Effector CD4-positive, alpha-beta T cell (primary cell): Measurements from ENCODE around the gene GALNTL6.
"Not testable (repeated sequence)": the region's sequence is repeated elsewhere in the genome, so short reads cannot be mapped to it uniquely, and the experiment has no call there.

ENCODE experiments used
- DNase-seq: peaks from one replicate; pipeline ENCODE4 v3.0.0-alpha.2; 2020

Gene GALNTL6

DNA sequence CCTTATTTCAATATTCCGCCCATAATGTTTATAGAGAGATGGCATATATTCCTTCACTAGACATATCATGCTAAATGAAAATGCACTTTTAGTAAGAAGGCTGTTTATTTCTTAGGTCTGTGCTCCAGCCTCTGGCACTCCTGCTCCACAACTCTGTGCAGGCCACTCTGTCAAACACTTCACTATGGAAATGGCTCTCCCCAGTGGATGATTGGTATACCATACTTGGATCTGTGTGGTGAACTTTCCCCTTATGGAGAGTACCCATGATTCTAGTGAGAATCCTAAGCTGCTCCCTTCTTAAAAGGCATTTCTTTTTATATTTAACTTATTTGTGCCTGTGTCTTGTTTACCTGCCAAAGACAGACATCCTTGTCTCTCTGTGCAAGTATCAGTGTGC, 875.3 kb downstream of the GALNTL6 start:
- no peak for DNase-seq

DNA sequence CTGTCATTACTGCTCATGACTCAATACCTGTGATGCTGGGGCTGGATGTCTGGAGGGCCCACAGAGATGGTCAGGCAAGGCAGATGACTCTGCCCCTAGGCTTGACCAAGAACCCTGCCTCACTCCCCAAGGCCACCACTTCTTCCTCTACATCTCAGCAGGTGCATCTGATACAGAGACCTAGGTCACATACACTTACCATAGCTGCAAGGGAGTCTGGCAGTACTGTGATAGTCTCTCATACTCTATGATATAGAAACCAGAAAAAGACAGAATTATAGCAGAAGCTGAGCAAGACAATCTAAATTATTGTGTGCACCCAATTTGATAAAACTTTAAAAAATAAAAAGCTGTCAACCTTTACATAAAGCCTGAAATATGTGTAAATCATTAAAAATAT, 878.3 kb downstream of the GALNTL6 start:
- DNase-seq: no peak

DNA sequence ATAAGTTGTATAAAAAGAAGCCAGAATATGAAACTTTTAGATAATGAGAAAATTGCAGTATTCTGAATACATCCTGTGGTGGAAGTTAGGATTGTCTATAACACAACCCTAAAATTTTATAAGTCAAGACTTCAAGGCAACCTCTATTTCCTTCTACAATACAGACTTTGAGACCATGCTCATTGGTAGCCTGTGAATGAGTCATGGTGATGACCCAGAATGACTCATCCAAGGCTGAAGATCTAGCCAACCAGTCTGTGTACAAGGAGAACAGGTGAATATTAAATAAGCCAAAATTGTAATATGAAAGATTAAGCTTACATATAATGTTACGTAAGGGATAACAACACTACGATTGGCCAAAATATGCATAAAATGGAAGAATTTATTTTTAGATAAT, 879.5 kb downstream of the GALNTL6 start:
- DNase-seq: no peak

DNA sequence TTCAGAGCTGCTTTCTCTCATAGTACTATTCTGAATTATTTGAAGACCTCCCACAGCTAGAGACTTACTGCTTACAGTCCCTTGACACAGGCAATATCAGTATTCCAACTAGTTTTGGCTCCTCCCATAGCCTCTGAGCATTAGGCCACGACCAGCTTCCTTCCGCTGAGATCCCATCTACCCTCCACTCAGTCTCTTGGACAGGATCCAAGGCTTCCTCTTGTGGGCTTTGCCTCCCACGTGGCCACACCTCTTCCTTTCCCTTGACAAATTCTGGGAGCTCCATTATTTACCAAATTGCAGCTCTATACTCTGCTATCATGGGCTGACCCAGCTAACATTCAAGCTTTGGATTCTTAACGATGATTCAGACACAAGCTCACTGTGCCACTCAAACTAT, 885.1 kb downstream of the GALNTL6 start:
- no peak for DNase-seq

DNA sequence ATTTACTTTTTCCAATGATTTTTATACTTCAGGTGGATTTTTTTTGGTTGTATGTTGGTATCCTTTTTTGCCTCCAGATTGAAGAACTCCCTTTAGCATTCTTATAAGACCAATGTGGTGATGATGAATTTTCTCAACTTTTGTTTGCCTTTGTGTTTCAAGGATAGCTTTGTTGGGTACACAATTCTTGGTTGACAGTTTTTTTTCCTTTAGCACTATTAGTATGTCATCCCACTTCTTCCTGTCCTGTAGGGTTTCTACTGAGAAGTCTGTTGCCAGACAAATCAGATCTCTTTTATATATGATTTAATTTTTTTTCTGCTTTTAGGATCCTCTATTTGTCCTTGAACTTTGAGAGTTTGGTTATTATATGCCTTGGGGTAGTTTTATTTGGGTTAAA, 892.4 kb downstream of the GALNTL6 start:
- no peak for DNase-seq

DNA sequence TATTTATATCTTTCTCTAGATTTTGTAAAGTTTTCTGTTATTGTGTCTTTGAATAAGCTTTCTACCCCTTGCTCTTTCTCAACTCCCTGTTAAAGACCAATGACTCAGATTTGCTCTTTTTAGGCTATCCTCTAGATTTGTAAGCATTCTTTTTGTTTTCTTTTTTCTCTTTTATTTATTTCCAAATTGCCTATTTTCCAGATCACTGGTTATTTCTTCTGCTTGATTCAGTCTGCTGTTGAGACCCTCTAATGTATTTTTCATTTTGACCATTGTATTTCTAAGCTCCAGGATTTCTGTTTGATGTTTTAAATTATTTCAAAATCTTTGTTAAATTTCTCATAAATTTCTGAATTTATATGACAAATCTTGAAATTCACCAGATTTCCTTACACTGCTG, 892.8 kb downstream of the GALNTL6 start:
- no peak for DNase-seq

DNA sequence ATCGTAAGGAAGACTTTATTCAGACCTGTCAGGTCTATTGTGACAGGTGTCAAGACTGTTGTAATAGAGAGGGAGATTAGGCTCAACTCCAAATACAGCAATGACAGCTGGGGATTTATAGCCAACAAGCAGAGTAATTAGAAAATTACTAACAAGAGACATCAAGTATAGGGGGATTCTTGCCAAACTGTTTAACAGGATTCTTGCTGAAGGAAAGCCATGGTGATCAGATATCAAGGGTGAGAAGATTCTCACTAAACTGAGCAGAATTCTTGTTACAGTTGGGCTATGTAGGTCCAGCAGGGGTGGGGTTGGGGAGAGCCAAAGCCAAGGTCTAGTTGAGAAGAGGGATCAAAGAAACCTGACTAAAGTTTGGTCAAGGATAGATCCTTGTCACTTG, 894.4 kb downstream of the GALNTL6 start:
- no peak for DNase-seq

DNA sequence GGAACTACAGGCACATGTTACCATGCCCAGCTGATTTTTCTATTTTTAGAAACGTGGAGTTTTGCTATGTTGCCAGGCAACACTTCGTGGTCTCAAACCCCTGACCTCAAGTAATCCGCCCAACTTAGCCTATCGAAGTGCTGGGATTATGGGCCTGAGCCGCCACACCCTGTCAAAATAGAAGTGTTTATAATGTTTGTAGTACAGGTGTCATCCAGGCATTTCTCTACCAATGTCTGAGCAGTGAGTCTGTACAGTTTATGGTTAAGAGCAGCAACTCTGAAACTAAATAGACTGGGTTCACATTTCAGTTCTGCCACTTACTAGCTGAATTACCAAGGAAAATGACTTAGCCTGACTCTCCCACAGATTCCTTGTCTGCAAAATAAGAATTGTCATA, 895.0 kb downstream of the GALNTL6 start:
- DNase-seq: no peak

DNA sequence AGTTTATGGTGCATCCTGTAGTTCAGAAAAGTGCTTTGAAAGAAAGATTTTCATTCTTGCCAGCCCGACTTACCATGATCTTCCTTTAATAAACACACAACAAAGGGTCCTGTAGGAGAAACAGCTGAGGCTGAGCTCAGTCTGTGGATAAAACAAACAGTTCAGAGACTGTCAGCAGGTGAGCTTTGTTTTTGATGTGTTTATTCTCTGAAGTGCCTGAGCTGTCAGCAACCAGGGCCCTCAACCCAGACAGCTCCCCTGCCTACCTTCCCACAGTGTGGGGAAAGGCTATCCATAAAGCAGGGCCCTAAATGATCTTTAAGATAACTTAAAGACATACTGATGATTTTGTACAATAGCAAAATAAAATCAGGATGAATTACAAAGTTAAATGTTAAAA, 896.2 kb downstream of the GALNTL6 start:
- no peak for DNase-seq

DNA sequence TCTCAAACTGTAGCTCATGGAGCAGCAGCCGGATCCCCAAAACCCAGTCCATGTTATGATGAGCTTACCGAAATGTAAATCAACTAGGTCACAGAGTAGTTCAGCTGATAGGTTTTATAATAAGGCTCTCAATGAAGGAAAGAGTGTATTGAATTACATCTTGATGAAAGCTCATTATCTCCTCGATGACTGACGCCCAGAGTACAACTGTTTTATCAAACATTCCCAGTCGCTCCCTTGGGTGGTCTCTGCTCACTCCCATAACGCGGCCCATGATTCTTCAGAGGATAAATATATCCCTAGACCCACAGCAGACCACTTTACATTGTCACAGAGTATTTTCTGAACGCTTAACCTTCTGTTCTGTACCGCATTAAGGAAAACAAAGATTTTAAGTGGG, 903.1 kb downstream of the GALNTL6 start:
- DNase-seq: no peak

DNA sequence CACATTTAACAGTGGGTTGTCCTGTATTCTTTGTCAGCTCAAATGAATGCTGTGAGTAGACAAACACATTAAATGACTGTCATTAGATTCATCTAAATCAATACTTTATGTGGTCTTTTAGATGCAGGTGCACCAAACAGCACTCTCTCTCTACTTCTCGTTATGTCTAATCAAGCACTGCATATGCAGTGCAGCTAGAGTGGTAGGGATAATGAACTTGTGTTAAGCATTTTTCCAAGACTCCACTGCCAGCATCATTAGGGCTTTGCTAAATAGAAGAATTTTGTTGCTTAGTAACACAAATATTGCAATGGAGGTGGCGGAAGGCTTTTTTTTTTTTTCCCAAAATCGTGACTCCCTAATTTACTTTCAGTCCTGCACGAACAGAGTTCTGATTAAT, 908.5 kb downstream of the GALNTL6 start:
- no peak for DNase-seq

DNA sequence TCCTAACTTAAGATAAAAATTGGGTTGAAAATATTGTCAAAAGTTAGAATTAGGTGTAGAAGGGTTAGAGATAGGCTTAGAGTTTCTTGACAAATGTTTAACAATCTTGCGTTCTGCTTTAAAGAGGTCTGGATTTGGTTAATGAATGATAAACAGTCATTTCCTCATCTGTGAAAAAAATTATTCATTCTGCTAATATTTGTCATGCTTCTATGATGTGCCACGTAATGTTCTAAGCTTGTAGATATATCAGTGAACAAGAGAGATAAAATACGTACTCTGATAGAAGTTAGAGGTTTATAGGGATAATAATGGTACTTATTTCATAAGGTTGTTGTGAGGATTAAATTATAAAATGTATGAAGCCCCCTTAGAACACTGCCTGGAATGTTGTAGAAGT, 912.4 kb downstream of the GALNTL6 start:
- DNase-seq: no peak

DNA sequence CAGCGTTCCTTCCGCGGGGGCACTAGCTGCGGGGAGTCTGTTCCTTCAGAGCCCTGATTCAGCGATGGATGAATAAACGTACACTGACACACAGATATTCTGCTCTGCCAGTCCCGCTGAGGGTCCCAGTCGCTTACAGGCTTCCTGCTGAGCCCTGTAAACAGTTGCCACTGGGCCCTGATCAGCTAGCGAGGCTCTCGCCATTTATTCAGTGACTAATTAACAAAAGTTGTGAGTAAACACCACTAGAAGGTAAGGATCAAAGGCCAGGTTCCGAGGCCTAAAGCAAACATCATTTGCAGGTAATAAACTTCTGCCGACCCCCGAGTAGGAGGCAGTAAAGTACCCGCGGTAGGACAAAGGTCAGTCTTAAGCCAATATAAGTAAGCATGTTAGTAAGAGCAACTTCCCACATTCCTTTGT, 912.8 kb downstream of the GALNTL6 start:
- DNase-seq: no peak

DNA sequence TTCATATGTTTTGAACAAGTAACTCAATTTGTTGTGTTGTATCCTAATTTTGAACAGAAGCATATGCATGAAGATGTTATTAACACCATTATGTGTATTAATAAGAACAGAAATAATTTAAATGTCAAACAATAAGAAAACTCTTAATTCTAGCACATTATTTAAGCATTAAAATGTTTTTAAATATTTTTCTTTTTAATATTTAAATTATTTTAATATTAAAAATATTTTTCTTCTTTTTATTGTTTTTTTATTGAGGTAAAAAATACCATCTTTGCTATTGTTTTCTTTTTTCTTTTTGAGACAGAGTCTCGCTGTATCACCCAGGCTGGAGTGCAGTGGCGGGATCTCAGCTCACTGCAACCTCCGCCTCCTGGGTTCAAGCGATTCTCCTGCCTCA, 914.4 kb downstream of the GALNTL6 start:
- no peak for DNase-seq

DNA sequence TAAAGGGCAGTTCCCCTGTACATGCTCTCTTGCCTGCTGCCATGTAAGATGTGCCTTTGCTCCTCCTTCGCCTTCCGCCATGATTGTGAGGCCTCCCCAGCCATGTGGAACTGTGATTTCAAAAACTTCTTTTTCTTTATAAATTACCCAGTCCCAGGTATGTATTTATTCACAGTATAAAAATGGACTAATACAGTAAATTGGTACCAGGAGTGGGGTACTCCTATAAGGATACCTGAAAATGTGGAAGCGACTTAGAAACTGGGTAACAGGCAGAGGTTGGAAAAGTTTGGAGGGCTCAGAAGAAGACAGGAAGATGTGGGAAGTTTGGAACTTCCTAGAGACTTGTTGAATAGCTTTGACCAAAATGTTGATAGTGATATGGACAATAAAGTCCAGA, 920.4 kb downstream of the GALNTL6 start:
- not testable (repeated sequence) for DNase-seq

DNA sequence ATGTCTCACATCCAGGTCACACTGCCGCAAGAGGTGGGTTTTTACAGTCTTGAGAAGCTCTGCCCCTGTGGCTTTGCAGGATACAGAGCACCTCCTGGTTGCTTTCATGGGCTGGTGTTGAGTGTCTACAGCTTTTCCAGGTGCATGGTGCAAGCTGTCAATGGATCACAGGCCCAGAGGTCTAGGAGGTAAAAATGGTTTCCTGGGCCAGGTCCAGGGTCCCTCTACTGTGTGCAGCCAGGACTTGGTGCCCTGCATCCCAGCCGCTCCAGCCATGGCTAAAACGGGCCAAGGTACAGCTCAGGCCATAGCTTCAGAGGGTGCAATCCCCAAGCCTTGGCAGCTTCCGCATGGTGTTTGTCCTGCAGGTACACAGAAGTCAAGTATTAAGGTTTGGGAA, 921.4 kb downstream of the GALNTL6 start:
- DNase-seq: no peak

DNA sequence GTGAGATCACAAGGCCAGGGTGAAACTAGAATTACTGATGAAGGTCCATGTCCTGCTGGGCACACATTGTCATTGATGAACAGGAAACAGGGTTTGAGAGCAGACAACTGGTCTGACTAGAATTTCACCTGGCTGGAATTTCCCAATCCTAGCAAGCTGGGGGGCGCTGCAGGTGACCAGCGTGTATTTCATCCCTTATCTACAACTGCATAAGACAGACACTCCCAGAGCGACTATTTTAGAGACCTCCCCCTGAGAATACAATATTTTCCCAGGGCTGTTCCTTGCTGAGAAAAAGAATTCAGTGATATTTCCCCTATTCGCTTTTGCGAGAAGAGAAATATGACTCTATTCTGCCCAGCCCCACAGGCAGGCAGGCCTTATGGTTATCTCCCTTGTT, 922.8 kb downstream of the GALNTL6 start:
- DNase-seq: no peak

DNA sequence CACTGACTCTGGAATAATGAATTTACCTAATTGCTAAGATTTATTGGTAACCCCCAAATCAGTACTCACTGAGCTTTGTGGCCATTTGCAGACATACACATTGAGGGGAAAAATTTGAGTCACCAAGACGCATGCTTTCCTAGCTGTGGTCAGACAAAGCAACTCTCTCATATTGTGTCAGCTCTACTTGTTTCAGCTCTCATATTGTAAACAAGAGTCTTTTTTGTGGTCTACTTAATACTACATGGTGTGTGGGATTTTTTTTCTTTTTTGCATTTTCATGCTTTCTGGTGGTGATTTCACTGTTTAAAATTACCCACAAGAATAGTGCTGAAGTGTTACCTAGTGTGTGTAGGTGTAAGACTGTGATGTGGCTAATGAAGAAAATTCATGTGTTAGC, 927.2 kb downstream of the GALNTL6 start:
- DNase-seq: no peak

DNA sequence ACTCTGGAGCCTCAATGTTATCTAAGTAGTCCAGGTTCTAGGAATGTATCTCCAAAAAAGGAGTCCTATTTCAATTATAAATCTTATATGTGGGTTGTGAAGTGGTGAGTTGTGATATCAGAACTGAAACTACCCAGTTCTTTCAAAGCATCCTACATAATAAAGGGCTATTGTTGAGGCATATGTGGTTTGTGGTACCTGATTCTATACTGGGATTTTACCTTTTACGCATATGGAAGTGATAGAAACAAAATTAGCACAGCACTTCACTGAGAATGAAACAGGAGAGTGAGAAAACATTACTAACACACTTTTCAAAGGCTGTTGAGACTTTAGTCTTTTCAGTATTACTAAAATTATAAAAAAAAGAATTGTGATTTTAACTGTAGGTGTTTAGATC, 937.7 kb downstream of the GALNTL6 start:
- DNase-seq: no peak

DNA sequence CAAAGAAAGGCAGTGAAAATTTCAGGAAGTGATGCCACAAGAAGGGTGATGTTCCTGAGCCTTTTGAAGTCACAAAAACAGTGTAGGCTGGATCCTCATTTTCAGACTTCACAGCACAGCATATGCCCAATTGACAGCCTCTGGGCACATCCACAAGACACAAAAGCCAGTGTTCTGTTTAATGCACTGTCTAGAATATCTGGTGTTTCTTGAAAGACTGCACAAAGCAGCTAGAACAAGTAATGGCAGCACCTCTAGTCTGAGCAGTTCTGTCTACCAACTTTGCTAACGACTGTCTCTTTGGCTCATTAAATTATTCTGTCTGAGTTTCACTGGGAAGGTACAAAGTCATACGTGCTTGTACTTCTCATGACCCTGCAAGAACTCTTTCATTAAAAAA, 938.3 kb downstream of the GALNTL6 start:
- no peak for DNase-seq

DNA sequence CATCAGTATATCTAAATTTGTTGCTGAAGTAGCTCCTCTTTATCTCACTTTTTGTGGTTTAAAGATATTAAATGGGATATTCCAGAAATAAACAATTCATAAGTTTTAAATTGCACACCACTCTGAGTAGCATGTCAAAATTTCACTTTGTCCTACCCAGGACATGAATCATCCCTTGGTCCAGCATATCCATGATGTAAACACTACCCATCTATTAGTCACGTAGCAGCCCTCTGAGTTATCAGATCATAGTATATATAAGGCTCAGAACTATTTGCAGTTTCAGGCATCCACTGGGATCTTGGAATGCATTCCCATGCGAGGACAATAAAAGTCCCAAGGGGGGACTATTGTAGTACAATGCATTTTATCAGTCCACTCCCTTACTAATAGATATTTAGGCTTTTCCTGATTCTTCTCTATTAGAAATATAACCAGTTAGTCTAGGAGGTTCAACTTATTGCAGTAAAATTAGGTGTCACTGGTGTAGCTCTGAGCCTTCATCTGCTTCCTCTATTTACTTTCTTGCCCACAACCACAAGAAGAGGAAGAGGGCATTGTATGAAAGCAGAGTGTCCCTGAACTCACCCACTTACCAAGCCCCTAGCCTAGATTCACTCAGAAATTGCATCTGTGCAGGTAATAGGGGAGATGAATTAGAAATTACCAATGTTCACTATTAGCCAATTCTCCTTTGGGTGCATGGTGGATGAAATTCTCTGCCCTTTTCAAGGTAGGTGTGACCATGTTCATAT, 945.6 kb downstream of the GALNTL6 start:
- no peak for DNase-seq

DNA sequence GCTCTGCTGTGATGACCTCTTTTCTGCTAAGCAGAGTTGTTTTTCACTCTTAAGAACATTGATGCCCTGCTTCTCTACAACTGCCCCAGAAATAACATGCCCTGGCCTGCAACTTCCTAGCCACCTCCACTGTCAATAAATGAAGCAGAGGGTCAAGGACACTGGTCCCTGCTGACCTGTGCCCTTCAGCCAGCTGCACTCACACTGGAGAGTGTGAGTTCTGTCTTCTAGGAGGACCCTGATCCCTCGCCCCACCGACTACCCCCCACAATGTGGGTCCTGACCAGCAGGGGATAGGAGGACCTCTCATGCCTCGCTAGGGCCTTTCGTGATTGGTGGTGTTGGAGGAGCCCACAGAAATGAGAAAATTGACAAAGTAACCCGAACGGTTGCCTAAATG, 947.3 kb downstream of the GALNTL6 start:
- no peak for DNase-seq

DNA sequence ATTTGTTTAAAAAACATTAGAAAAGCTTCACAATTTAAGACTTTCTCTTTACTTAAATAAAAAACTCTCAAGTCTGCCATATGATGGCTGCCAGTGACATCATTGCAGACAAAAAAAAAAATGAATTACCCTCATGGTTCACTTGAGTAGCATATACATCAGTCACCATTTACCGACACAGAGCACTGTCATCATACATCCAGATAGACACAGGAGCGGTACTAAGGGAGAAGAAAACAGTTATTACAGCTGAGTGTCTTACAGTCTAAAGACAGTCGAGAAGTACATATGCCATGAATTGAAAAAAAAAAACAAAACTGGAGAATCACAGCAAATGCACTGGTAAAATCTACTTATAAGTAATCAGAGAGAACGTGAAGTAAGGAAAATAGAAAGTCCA, 949.7 kb downstream of the GALNTL6 start:
- DNase-seq: no peak

DNA sequence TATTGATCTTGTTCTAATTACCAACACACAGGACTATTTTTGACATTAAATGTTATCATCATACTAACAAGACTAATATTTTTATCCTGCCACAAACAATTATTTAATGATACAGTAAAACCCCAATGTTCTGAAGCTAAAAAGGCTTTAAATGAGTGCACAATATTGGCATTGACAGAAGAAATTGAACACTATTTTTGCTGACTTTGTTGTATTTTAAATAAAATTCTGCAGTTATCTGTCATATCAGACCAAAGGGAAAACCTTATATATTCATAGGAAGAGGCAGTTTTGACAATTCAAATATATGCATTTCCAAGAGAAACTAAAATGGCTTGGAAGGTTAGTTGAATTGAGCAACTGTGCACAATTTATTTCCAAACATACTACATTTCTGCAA, 957.6 kb downstream of the GALNTL6 start:
- DNase-seq: no peak

DNA sequence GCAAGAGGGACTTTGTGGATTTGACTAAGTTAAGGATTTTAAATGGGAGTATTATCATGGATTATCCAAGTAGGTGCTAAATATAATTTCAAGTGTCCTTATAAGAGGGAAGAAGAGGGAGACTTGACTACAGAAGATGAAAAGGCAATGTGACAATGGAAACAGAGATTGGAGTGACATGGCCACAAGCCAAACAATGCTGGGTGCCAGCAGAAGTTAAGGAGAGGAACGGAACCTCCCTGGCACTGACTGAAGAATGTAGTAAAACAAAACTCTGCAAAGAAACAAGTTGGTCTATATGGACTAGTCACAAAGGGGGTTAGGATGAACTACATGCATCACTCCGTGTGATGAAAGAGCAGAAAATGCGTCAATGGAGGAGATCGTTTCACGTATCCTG, 959.6 kb downstream of the GALNTL6 start:
- no peak for DNase-seq
